H4 (cell line): Measurements from ENCODE around the gene CDYL. TPM values are rescaled to one million over a fixed set of nuclear protein-coding genes. Genes with fewer than 3 reads are reported as not detected.
"Not testable (repeated sequence)": the region's sequence is repeated elsewhere in the genome, so short reads cannot be mapped to it uniquely, and the experiment has no call there.

Experiments used
- DNase-seq: peaks from one replicate; pipeline ENCODE4 v3.0.0-alpha.2; 2015; ENCODE audit warnings: low spot score
- total RNA-seq: library from RNA; depleted of rRNA; stranded (reverse); fragments of >200 nt; shearing (Covaris generic); gene quantifications from 2 replicates; pipeline ENCODE4 v1.2.3, GENCODE V29; 2014

Gene CDYL
- total RNA-seq, 1 experiment from 2014 or later, result 16.0 TPM

GRCh38 chr6:4840169-4840568, 64.0 kb downstream of the CDYL start:
- DNase-seq, result no peak

GRCh38 chr6:4844108-4844507, 67.9 kb downstream of the CDYL start:
- no peak for DNase-seq

- DNase-seq, result no peak
These were observed 70.2 kb downstream of the CDYL start for GRCh38 chr6:4846387-4846786.

- no peak for DNase-seq
These were observed 72.3 kb downstream of the CDYL start for GRCh38 chr6:4848382-4849068.

GRCh38 chr6:4849226-4850022, 73.2 kb downstream of the CDYL start:
- DNase-seq, result no peak

- DNase-seq, result no peak
These were observed 74.8 kb downstream of the CDYL start for GRCh38 chr6:4851035-4851434.

GRCh38 chr6:4852186-4852585, 76.0 kb downstream of the CDYL start:
- not testable (repeated sequence) for DNase-seq

GRCh38 chr6:4852938-4853337, 76.7 kb downstream of the CDYL start:
- DNase-seq, result no peak

GRCh38 chr6:4853349-4853748, 77.1 kb downstream of the CDYL start:
- no peak for DNase-seq

- peak; percentile 16 for DNase-seq
These were observed 77.7 kb downstream of the CDYL start for GRCh38 chr6:4853782-4854511.

- no peak for DNase-seq
These were observed 80.6 kb downstream of the CDYL start for GRCh38 chr6:4856785-4857184.

GRCh38 chr6:4858194-4859015, 82.2 kb downstream of the CDYL start:
- DNase-seq, result no peak

- no peak for DNase-seq
These were observed 84.2 kb downstream of the CDYL start for GRCh38 chr6:4860387-4860786.

GRCh38 chr6:4861564-4861963, 85.4 kb downstream of the CDYL start:
- no peak for DNase-seq

GRCh38 chr6:4864519-4864918, 88.3 kb downstream of the CDYL start:
- DNase-seq, result no peak

GRCh38 chr6:4865006-4865405, 88.8 kb downstream of the CDYL start:
- not testable (repeated sequence) for DNase-seq

- DNase-seq, result no peak
These were observed 94.8 kb downstream of the CDYL start for GRCh38 chr6:4870821-4871494.

- no peak for DNase-seq
These were observed 95.6 kb downstream of the CDYL start for GRCh38 chr6:4871825-4872224.

GRCh38 chr6:4872841-4873240, 96.6 kb downstream of the CDYL start:
- no peak for DNase-seq

GRCh38 chr6:4873928-4874327, 97.7 kb downstream of the CDYL start:
- DNase-seq, result no peak

- no peak for DNase-seq
These were observed 103.6 kb downstream of the CDYL start for GRCh38 chr6:4879741-4880275.
